ENCODE measurements around the gene PIP5K1B. TPM values are rescaled to one million over a fixed set of nuclear protein-coding genes. Genes with fewer than 3 reads are reported as not detected.

The PIP5K1B gene
- total and polyA plus RNA-seq, 4 experiments from 2014 or later: 0.12 to 0.25 TPM; not detected in 2

DNA sequence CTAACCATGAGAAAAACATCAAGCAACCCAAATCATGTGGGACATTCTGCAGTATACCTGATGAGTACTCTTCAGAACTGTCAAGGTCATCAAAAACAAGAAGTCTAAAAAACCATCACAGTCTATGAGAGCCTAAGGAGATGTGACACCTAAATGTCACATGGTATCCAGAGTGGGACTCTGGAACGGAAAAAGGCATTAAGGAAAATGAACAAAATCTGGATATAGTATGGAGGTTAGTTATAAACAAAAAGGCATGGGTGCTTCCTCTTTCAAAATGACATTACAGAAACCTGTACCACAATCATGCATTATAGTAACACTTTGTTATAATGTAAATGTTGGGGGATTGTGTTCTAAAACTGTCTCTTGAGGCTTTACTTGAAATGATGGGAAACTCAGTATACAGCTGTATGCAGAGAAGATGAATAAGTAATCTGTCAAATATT, 261.5 kb downstream of the PIP5K1B start:
- H3K4me1 Mint-ChIP-seq: peaks cover 0 to under 1% (median 0%) of the 10 kb centered on the region in 4 donors
- no peak for DNase-seq
- Histone ChIP-seq H3K9me3 (ENCODE audit: control insufficient read depth in 1 of 2, low read length in 2 of 2) (no peaks in the 10 kb centered on the region), H3K27me3 (ENCODE audit: insufficient read depth, low read length) (no peaks in the 10 kb centered on the region), H3K27ac (ENCODE audit: low read depth, low read length) (no peak overlapping the region), H3K4me1 (ENCODE audit: insufficient read depth, low read length) (no peaks in the 10 kb centered on the region), H3K4me3 (ENCODE audit: low read length in 2 of 2) (no peak overlapping the region), H3K36me3 (ENCODE audit: insufficient read depth, low read length) (no peaks in the 10 kb centered on the region)
- H3K27me3 Mint-ChIP-seq: peaks cover 0 to 2% of the 10 kb centered on the region in 2 donors
- ChIA-PET POLR2A (ENCODE audit: partially characterized antibody) (no interaction called here), CTCF (ENCODE audit: partially characterized antibody) (interaction anchor here (1.9 kb wide), 1 partner anchor 33 kb away, joined by 7 read pairs; no protein-coding TSS in a partner anchor)
- H3K36me3 Mint-ChIP-seq: no peaks in the 10 kb centered on the region
- H3K27ac Mint-ChIP-seq: no peak overlapping the region
- no peak overlapping the region for H3K4me3 Mint-ChIP-seq
- intact Hi-C loops (cut with micrococcal nuclease): no loop called here
- peaks cover 0 to 5% (median 0%) of the 10 kb centered on the region in 8 donors for H3K9me3 Mint-ChIP-seq

- no peak for DNase-seq
- no peaks in the 10 kb centered on the region for H3K9me3 ChIP-seq (ENCODE audit: control insufficient read depth in 1 of 2, low read length in 2 of 2)
- H3K27ac ChIP-seq (ENCODE audit: low read depth, low read length): no peak overlapping the region
- Mint-ChIP-seq H3K9me3 (peaks cover 0 to 5% (median 0%) of the 10 kb centered on the region in 8 donors), H3K27ac (no peak overlapping the region), H3K36me3 (no peaks in the 10 kb centered on the region), H3K27me3 (no peaks in the 10 kb centered on the region), H3K4me3 (no peak overlapping the region), H3K4me1 (peaks cover 0 to 1% (median 0%) of the 10 kb centered on the region in 4 donors)
- no peaks in the 10 kb centered on the region for H3K4me1 ChIP-seq (ENCODE audit: insufficient read depth, low read length)
- no peaks in the 10 kb centered on the region for H3K36me3 ChIP-seq (ENCODE audit: insufficient read depth, low read length)
- H3K4me3 ChIP-seq (ENCODE audit: low read length in 2 of 2): no peak overlapping the region
- ChIA-PET POLR2A (ENCODE audit: partially characterized antibody) (no interaction called here), CTCF (ENCODE audit: partially characterized antibody) (interaction anchor here (0.8 to 1.9 kb wide), 3 partner anchors 30 to 35 kb away, joined by 3 to 7 read pairs (median 3); no protein-coding TSS in a partner anchor)
- no peaks in the 10 kb centered on the region for H3K27me3 ChIP-seq (ENCODE audit: insufficient read depth, low read length)
- intact Hi-C loops (cut with micrococcal nuclease): no loop called here
These were observed 262.8 kb downstream of the PIP5K1B start for GRCh38 chr9:68967800-68968199.

- no peaks in the 10 kb centered on the region for H3K27me3 Mint-ChIP-seq
- no peak overlapping the region for H3K4me3 ChIP-seq (ENCODE audit: low read length in 2 of 2)
- peaks cover 0 to 5% (median 0%) of the 10 kb centered on the region in 8 donors for H3K9me3 Mint-ChIP-seq
- no peak overlapping the region for H3K4me3 Mint-ChIP-seq
- H3K27me3 ChIP-seq (ENCODE audit: insufficient read depth, low read length): no peaks in the 10 kb centered on the region
- H3K27ac Mint-ChIP-seq: no peak overlapping the region
- no peaks in the 10 kb centered on the region for H3K36me3 Mint-ChIP-seq
- ChIA-PET POLR2A (ENCODE audit: partially characterized antibody) (no interaction called here), CTCF (ENCODE audit: partially characterized antibody) (no interaction called here)
- H3K9me3 ChIP-seq (ENCODE audit: control insufficient read depth in 1 of 2, low read length in 2 of 2): no peaks in the 10 kb centered on the region
- H3K36me3 ChIP-seq (ENCODE audit: insufficient read depth, low read length): no peaks in the 10 kb centered on the region
- H3K4me1 Mint-ChIP-seq: peaks cover 4 to 5% (median 5%) of the 10 kb centered on the region in 4 donors
- H3K4me1 ChIP-seq (ENCODE audit: insufficient read depth, low read length): peaks cover 2% of the 10 kb centered on the region
- no peak overlapping the region for H3K27ac ChIP-seq (ENCODE audit: low read depth, low read length)
- intact Hi-C loops (cut with micrococcal nuclease): no loop called here
- DNase-seq: no peak
These were observed 264.5 kb downstream of the PIP5K1B start for GRCh38 chr9:68969538-68969937.

DNA sequence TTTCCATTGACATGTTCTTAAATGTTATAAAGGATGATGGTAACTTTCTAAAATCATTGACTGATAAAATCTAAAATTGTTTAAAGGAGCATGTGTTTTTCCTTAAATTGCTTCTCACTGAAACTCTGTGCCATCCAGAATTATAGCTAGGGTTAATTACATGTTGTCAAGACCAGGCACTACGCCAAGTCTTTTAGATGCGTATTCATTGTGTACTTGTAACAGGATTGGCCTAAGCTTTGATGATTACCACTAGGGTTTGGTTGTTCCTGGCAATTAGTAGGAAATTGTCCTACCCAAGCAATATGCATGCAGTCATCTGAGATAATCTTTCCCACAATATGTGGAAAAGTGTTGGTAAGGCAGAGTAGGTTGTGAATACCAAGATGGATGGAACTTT, 265.1 kb downstream of the PIP5K1B start:
- Histone ChIP-seq H3K4me1 (ENCODE audit: insufficient read depth, low read length) (peaks cover 4% of the 10 kb centered on the region), H3K9me3 (ENCODE audit: control insufficient read depth in 1 of 2, low read length in 2 of 2) (no peaks in the 10 kb centered on the region), H3K27ac (ENCODE audit: low read depth, low read length) (no peak overlapping the region), H3K4me3 (ENCODE audit: low read length in 2 of 2) (no peak overlapping the region), H3K36me3 (ENCODE audit: insufficient read depth, low read length) (no peaks in the 10 kb centered on the region), H3K27me3 (ENCODE audit: insufficient read depth, low read length) (no peaks in the 10 kb centered on the region)
- no peak for DNase-seq
- POLR2A ChIA-PET (ENCODE audit: partially characterized antibody): no interaction called here
- Mint-ChIP-seq H3K9me3 (peaks cover 0 to 5% (median 0%) of the 10 kb centered on the region in 8 donors), H3K4me1 (peaks cover 4 to 5% (median 5%) of the 10 kb centered on the region in 4 donors), H3K27me3 (no peaks in the 10 kb centered on the region), H3K36me3 (no peaks in the 10 kb centered on the region), H3K4me3 (no peak overlapping the region), H3K27ac (no peak overlapping the region)
- CTCF ChIA-PET (ENCODE audit: partially characterized antibody): no interaction called here
- intact Hi-C loops (cut with micrococcal nuclease): no loop called here

DNA sequence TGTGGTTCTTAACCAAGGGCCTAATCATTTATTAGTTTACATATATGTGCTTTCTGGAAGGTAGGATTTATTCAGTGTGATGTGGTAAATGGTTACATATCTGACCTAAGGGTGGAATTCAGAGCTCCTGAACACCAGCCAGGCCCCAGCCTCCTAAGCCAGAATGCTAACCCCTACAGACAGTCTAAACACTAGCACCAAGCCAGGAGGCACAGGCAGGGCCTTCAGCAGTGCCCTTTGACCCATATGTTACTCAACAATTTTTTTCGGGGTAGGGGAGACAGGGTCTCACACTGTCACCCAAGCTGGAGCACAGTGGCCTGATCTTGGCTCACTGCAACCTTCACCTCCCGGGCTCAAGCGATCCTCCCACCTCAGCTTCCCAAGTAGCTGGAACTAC, 268.6 kb downstream of the PIP5K1B start:
- Histone ChIP-seq H3K36me3 (ENCODE audit: insufficient read depth, low read length) (no peaks in the 10 kb centered on the region), H3K9me3 (ENCODE audit: control insufficient read depth in 1 of 2, low read length in 2 of 2) (no peaks in the 10 kb centered on the region), H3K27me3 (ENCODE audit: insufficient read depth, low read length) (no peaks in the 10 kb centered on the region), H3K27ac (ENCODE audit: low read depth, low read length) (no peak overlapping the region), H3K4me1 (ENCODE audit: insufficient read depth, low read length) (peaks cover 4% of the 10 kb centered on the region), H3K4me3 (ENCODE audit: low read length in 2 of 2) (no peak overlapping the region)
- H3K4me3 Mint-ChIP-seq: no peak overlapping the region
- ChIA-PET CTCF (ENCODE audit: partially characterized antibody) (interaction anchor here (2.6 kb wide), 1 partner anchor 26 kb away, joined by 7 read pairs; no protein-coding TSS in a partner anchor), POLR2A (ENCODE audit: partially characterized antibody) (no interaction called here)
- H3K9me3 Mint-ChIP-seq: peaks cover 0 to 5% (median 0%) of the 10 kb centered on the region in 8 donors
- no peak for DNase-seq
- intact Hi-C loops (cut with micrococcal nuclease): no loop called here
- peak overlapping the region in 2 of 7 donors; percentile 9 to 54 for H3K27ac Mint-ChIP-seq
- no peaks in the 10 kb centered on the region for H3K36me3 Mint-ChIP-seq
- H3K4me1 Mint-ChIP-seq: peaks cover 5 to 7% (median 6%) of the 10 kb centered on the region in 4 donors
- no peaks in the 10 kb centered on the region for H3K27me3 Mint-ChIP-seq

- POLR2A ChIA-PET (ENCODE audit: partially characterized antibody): interaction anchor here (0.7 kb wide), 1 partner anchor 79 kb away, joined by 3 read pairs; no protein-coding TSS in a partner anchor
- H3K27ac Mint-ChIP-seq: peak overlapping the region in 4 of 7 donors; percentile 9 to 55 (median 48)
These were observed 269.4 kb downstream of the PIP5K1B start for GRCh38 chr9:68974431-68974830.

GRCh38 chr9:68974901-68975300, 269.9 kb downstream of the PIP5K1B start:
- ChIA-PET POLR2A (ENCODE audit: partially characterized antibody) (interaction anchor here (0.7 kb wide), 1 partner anchor 80 kb away, joined by 3 read pairs; no protein-coding TSS in a partner anchor), CTCF (ENCODE audit: partially characterized antibody) (interaction anchor here (1.2 to 2.6 kb wide), 4 partner anchors 23 to 60 kb away, joined by 3 to 7 read pairs (median 4); partner anchors contain the start of gene FXN)
- DNase-seq: no peak
- Mint-ChIP-seq H3K36me3 (no peaks in the 10 kb centered on the region), H3K27me3 (no peaks in the 10 kb centered on the region), H3K4me3 (no peak overlapping the region), H3K4me1 (peaks cover 10 to 12% (median 11%) of the 10 kb centered on the region in 4 donors), H3K9me3 (peaks cover 0 to 5% (median 0%) of the 10 kb centered on the region in 8 donors), H3K27ac (peak overlapping the region in 2 of 7 donors; percentile 13 to 76)
- H3K36me3 ChIP-seq (ENCODE audit: insufficient read depth, low read length): no peaks in the 10 kb centered on the region
- H3K9me3 ChIP-seq (ENCODE audit: control insufficient read depth in 1 of 2, low read length in 2 of 2): no peaks in the 10 kb centered on the region
- no peak overlapping the region for H3K4me3 ChIP-seq (ENCODE audit: low read length in 2 of 2)
- no peak overlapping the region for H3K27ac ChIP-seq (ENCODE audit: low read depth, low read length)
- peaks cover 14% of the 10 kb centered on the region for H3K4me1 ChIP-seq (ENCODE audit: insufficient read depth, low read length)
- intact Hi-C loops (cut with micrococcal nuclease): no loop called here
- H3K27me3 ChIP-seq (ENCODE audit: insufficient read depth, low read length): no peaks in the 10 kb centered on the region

More at GRCh38 chr9:68974431-68974830, 269.4 kb downstream of the PIP5K1B start:
- Histone ChIP-seq H3K27ac (ENCODE audit: low read depth, low read length) (no peak overlapping the region), H3K4me1 (ENCODE audit: insufficient read depth, low read length) (peaks cover 9% of the 10 kb centered on the region), H3K27me3 (ENCODE audit: insufficient read depth, low read length) (no peaks in the 10 kb centered on the region), H3K9me3 (ENCODE audit: control insufficient read depth in 1 of 2, low read length in 2 of 2) (no peaks in the 10 kb centered on the region), H3K4me3 (ENCODE audit: low read length in 2 of 2) (no peak overlapping the region), H3K36me3 (ENCODE audit: insufficient read depth, low read length) (no peaks in the 10 kb centered on the region)
- CTCF ChIA-PET (ENCODE audit: partially characterized antibody): interaction anchor here (1.2 to 2.6 kb wide), 4 partner anchors 23 to 61 kb away, joined by 3 to 7 read pairs (median 4); partner anchors contain the start of gene FXN
- no peaks in the 10 kb centered on the region for H3K36me3 Mint-ChIP-seq
- H3K27me3 Mint-ChIP-seq: no peaks in the 10 kb centered on the region
- H3K4me1 Mint-ChIP-seq: peaks cover 7 to 8% (median 7%) of the 10 kb centered on the region in 4 donors
- no peak overlapping the region for H3K4me3 Mint-ChIP-seq
- peaks cover 0 to 5% (median 0%) of the 10 kb centered on the region in 8 donors for H3K9me3 Mint-ChIP-seq
- no peak for DNase-seq
- intact Hi-C loops (cut with micrococcal nuclease): no loop called here

Data from CD4-positive, alpha-beta memory T cell (primary cell).